Measurements from ENCODE around the gene FLYWCH1. TPM values are rescaled to one million over a fixed set of nuclear protein-coding genes. Genes with fewer than 3 reads are reported as not detected.

The FLYWCH1 gene
- total and polyA plus RNA-seq, 9 of the 15 experiments (the other 6 are each of a cell fraction or from before 2014, with no cell fraction given): 0.18 to 33.6 (median 11.3) TPM

GRCh38 chr16:2912330-2913199, 834 bp downstream of the FLYWCH1 start (continued):
- TF ChIP-seq HIVEP1 (CRISPR knock-in tag; IDR thresholded peaks at IDR 0.05): no peak
- TF ChIP-seq ZNF354B (CRISPR knock-in tag; IDR thresholded peaks at IDR 0.05): no peak
- no peak for TF ChIP-seq KAT8 (IDR thresholded peaks at IDR 0.05; ENCODE audit: low read depth)
- TF ChIP-seq RB1 (IDR thresholded peaks at IDR 0.05; ENCODE audit: low read depth): no peak
- TF ChIP-seq GABPB1 (CRISPR knock-in tag; IDR thresholded peaks at IDR 0.05): no peak
- TF ChIP-seq CAMTA2 (CRISPR knock-in tag; conservative IDR thresholded peaks at IDR 0.05): no peak
- TF ChIP-seq FOS (IDR thresholded peaks at IDR 0.05; ENCODE audit: extremely low read depth, insufficient read length): no peak
- no peak for TF ChIP-seq HDAC6 (IDR thresholded peaks at IDR 0.05; ENCODE audit: low read depth, low read length)
- TF ChIP-seq HOMEZ (CRISPR knock-in tag; IDR thresholded peaks at IDR 0.05): no peak
- no peak for TF ChIP-seq ZNF695 (CRISPR knock-in tag; IDR thresholded peaks at IDR 0.05)
- TF ChIP-seq SMAD2 (IDR thresholded peaks at IDR 0.05; ENCODE audit: low read depth, low read length): no peak
- no peak for TF ChIP-seq ZNF766 (CRISPR knock-in tag; conservative IDR thresholded peaks at IDR 0.05)
- no peak for TF ChIP-seq SIX5 (IDR thresholded peaks at IDR 0.05; ENCODE audit: borderline replicate concordance in 1 of 2, insufficient read depth in 1 of 2, low read depth in 1 of 2, low read length in 2 of 2)
- no peak for TF ChIP-seq MCM2 (IDR thresholded peaks at IDR 0.05; ENCODE audit: low read depth)
- peak; percentile 12 for TF ChIP-seq HMGN3 (IDR thresholded peaks at IDR 0.05; ENCODE audit: borderline replicate concordance, extremely low read depth, insufficient read length, low read depth, low read length)
- no peak for TF ChIP-seq ZNF518B (CRISPR knock-in tag; IDR thresholded peaks at IDR 0.05)
- no peak for TF ChIP-seq UBTF (IDR thresholded peaks at IDR 0.05; ENCODE audit: borderline replicate concordance in 1 of 2, low read depth in 2 of 2, low read length in 2 of 2)
- no peak for TF ChIP-seq ELF4 (CRISPR knock-in tag; IDR thresholded peaks at IDR 0.05)
- TF ChIP-seq KDM2B (CRISPR knock-in tag; IDR thresholded peaks at IDR 0.05): no peak
- TF ChIP-seq CCNT2 (IDR thresholded peaks at IDR 0.05; ENCODE audit: borderline replicate concordance, extremely low read depth, insufficient read length, low read depth, low read length): no peak
- TF ChIP-seq NR3C1 (CRISPR knock-in tag; IDR thresholded peaks at IDR 0.05): no peak

All from K562 (cell line).